Measurements from ENCODE around the gene IST1. TPM values are rescaled to one million over a fixed set of nuclear protein-coding genes. Genes with fewer than 3 reads are reported as not detected.

The IST1 gene
- total and polyA plus RNA-seq, 4 donors = 33.8 to 95.3 (median 53.5) TPM

DNA sequence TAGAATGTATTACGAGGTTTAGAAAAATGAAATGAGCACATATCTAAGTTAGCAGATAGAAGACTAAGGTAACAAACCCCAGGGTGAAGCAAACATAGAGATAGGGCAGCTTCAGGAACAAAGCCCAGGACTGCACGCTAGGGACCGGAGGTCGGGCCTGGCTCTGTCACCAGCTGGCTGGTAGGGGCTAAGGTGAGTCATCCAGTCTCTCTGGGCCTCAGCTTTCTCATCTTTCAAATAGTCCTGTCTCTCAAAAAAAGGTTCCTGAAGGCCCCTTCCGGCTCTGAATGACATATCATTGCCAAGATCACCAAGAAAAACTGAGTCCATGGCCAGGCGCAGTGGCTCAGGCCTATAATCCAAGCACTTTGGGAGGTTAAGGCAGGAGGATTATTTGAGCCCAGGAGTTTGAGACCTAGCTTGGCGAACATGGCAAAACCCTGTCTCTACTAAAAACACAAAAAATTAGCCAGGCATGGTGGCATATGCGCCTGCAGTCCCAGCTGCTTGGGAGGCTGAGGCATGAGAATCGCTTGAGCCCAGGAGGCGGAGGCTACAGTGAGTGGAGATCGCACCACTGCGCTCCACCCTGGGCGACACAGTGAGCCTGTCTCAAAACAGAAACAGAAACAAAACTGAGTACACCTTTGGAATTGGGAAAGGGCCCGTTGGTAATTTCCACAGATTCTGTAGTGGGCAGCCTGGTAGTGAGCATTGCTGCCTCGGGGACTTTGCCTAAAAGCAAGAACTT lies 78.9 kb downstream of the IST1 start (continued):
- TF ChIP-seq, protein P1, sequence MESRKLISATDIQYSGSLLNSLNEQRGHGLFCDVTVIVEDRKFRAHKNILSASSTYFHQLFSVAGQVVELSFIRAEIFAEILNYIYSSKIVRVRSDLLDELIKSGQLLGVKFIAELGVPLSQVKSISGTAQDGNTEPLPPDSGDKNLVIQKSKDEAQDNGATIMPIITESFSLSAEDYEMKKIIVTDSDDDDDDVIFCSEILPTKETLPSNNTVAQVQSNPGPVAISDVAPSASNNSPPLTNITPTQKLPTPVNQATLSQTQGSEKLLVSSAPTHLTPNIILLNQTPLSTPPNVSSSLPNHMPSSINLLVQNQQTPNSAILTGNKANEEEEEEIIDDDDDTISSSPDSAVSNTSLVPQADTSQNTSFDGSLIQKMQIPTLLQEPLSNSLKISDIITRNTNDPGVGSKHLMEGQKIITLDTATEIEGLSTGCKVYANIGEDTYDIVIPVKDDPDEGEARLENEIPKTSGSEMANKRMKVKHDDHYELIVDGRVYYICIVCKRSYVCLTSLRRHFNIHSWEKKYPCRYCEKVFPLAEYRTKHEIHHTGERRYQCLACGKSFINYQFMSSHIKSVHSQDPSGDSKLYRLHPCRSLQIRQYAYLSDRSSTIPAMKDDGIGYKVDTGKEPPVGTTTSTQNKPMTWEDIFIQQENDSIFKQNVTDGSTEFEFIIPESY (IDR thresholded peaks at IDR 0.05) = no peak
- no peak for TF ChIP-seq NR2F2 (IDR thresholded peaks at IDR 0.05)
- TF ChIP-seq YY1 (IDR thresholded peaks at IDR 0.05) = no peak
- no peak for TF ChIP-seq HNF4G (IDR thresholded peaks at IDR 0.05)
- TF ChIP-seq EGR1 (IDR thresholded peaks at IDR 0.05; ENCODE audit: low read depth in 2 of 2) = no peak
- TF ChIP-seq, protein P2, sequence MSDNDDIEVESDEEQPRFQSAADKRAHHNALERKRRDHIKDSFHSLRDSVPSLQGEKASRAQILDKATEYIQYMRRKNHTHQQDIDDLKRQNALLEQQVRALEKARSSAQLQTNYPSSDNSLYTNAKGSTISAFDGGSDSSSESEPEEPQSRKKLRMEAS (IDR thresholded peaks at IDR 0.05) = no peak
- TF ChIP-seq GABPA (IDR thresholded peaks at IDR 0.05 in 1 of 2, conservative IDR thresholded peaks at IDR 0.05 in 1 of 2) = no peak
- TF ChIP-seq HNF4A (conservative IDR thresholded peaks at IDR 0.05) = no peak

Other genes with a start within 250 kb of the IST1 start
- 1 to 10 TPM; 5.5 to 7.8 TPM for gene PHLPP2, start 170.8 kb upstream of the IST1 start, total RNA-seq
- 1 to 10 TPM; 1.2 to 2.2 TPM for gene PHLPP2, start 170.8 kb upstream of the IST1 start, polyA plus RNA-seq
- 10 to 100 TPM; 41.9 to 64.4 TPM for gene AP1G1, start 86.7 kb upstream of the IST1 start, total RNA-seq
- gene AP1G1, start 86.7 kb upstream of the IST1 start, polyA plus RNA-seq = 10 to 100 TPM; 11.4 to 23.8 TPM
- gene ATXN1L, start 49.6 kb upstream of the IST1 start, total RNA-seq = 10 to 100 TPM; 10.7 to 15.0 TPM
- gene ATXN1L, start 49.6 kb upstream of the IST1 start, polyA plus RNA-seq = 1 to 10 TPM; 5.7 to 6.3 TPM
- gene ZNF821, start 11.3 kb upstream of the IST1 start, total RNA-seq = 1 to 10 TPM; 1.9 to 2.1 TPM
- gene ZNF821, start 11.3 kb upstream of the IST1 start, polyA plus RNA-seq = 1 to 10 TPM; 1.0 to 3.0 TPM
- 1 to 10 TPM; 1.2 to 3.3 TPM for gene PKD1L3, start 104.9 kb downstream of the IST1 start, total RNA-seq
- under 1 TPM; 0.15 to 0.57 TPM for gene PKD1L3, start 104.9 kb downstream of the IST1 start, polyA plus RNA-seq
- gene DHODH, start 113.2 kb downstream of the IST1 start, total RNA-seq = 100 to 1,000 TPM in 1 of 2 donors, 10 to 100 TPM in 1; 14.4 to 150 TPM
- 10 to 100 TPM; 62.7 to 96.1 TPM for gene DHODH, start 113.2 kb downstream of the IST1 start, polyA plus RNA-seq
- gene HP, start 159.0 kb downstream of the IST1 start, total RNA-seq = over 10,000 TPM; 13,922 to 117,679 TPM
- over 10,000 TPM; 42,039 to 64,932 TPM for gene HP, start 159.0 kb downstream of the IST1 start, polyA plus RNA-seq
- gene HPR, start 167.7 kb downstream of the IST1 start, total RNA-seq = 100 to 1,000 TPM in 1 of 2 donors, 10 to 100 TPM in 1; 94.5 to 129 TPM
- gene HPR, start 167.7 kb downstream of the IST1 start, polyA plus RNA-seq = 1,000 to 10,000 TPM in 1 of 2 donors, 100 to 1,000 TPM in 1; 201 to 1,958 TPM
- gene TXNL4B, start 198.1 kb downstream of the IST1 start, total RNA-seq = 10 to 100 TPM in 1 of 2 donors, 1 to 10 TPM in 1; 5.0 to 11.6 TPM
- 1 to 10 TPM; 6.6 to 8.4 TPM for gene TXNL4B, start 198.1 kb downstream of the IST1 start, polyA plus RNA-seq
- gene DHX38, start 198.3 kb downstream of the IST1 start, total RNA-seq = 10 to 100 TPM; 27.5 to 40.9 TPM
- 10 to 100 TPM; 13.9 to 17.9 TPM for gene DHX38, start 198.3 kb downstream of the IST1 start, polyA plus RNA-seq